ENCODE data around the gene ZRANB3. TPM values are rescaled to one million over a fixed set of nuclear protein-coding genes. Genes with fewer than 3 reads are reported as not detected.

Gene ZRANB3
- total RNA-seq, 3 donors from 2014 or later: 3.2 to 6.1 (median 5.6) TPM

GRCh38 chr2:135230150-135230549 is 300.9 kb downstream of the ZRANB3 start:
- intact Hi-C loops (cut with DNase I; ENCODE audit: low total_unique reads): no loop called here
- Histone ChIP-seq H3K36me3 (no peaks in the 10 kb centered on the region), H3K27me3 (no peaks in the 10 kb centered on the region), H3K9me3 (peaks cover 0 to 9% of the 10 kb centered on the region in 2 donors), H3K4me3 (no peak overlapping the region), H3K27ac (no peak overlapping the region), H3K4me1 (no peaks in the 10 kb centered on the region)
- no peak for TF ChIP-seq CTCF (IDR thresholded peaks at IDR 0.05)
- TF ChIP-seq POLR2AphosphoS5 (IDR thresholded peaks at IDR 0.05): no peak
- TF ChIP-seq POLR2A (IDR thresholded peaks at IDR 0.05): no peak
- DNase-seq (ENCODE audit: low spot score in 2 of 2): no peak

DNA sequence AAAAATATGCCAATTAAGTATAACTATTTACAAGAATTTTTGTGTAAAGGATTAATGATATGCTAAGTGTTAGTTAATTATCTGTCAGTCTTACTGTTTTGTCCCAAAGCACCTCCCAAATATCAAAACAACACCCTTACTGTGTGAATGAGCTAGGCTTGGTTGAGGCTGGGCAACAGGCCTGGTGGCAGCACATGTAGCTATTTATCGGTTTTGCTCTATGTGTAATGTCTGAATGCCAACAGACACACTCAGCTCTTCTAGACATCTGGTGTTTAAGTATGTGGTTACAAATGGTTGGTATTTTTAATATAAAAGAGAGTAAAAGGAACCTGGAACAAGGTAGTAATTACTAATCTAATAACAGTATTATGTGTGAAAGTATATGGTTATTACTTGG is 303.6 kb downstream of the ZRANB3 start:
- DNase-seq (ENCODE audit: low spot score in 2 of 2): no peak
- intact Hi-C loops (cut with DNase I; ENCODE audit: low total_unique reads): no loop called here
- peaks cover 0 to 9% of the 10 kb centered on the region in 2 donors for H3K9me3 ChIP-seq
- TF ChIP-seq POLR2A (IDR thresholded peaks at IDR 0.05) (no peak), CTCF (IDR thresholded peaks at IDR 0.05) (no peak), POLR2AphosphoS5 (IDR thresholded peaks at IDR 0.05) (no peak)
- H3K27me3 ChIP-seq: no peaks in the 10 kb centered on the region
- no peak overlapping the region for H3K4me3 ChIP-seq
- H3K36me3 ChIP-seq: no peaks in the 10 kb centered on the region
- H3K4me1 ChIP-seq: no peaks in the 10 kb centered on the region
- H3K27ac ChIP-seq: no peak overlapping the region

DNA sequence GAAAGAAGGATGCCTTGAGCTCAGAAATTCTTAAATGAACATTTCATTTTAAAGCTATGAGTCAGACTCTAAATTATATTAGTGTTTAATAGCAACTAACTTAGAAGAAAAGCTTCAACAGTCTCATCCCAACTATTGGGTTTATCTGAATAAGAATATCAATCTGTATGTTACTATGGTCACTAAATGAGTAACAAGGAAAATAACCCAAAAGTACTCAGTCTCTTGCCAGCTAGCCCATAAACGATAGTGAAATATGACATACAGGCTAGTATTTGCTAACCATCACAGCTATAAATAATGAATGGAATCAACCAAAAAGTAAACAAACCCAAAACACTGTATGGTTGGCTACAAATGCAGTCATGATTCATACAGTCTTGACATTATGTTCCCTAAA is 304.1 kb downstream of the ZRANB3 start:
- no peaks in the 10 kb centered on the region for H3K4me1 ChIP-seq
- H3K9me3 ChIP-seq: peaks cover 0 to 5% of the 10 kb centered on the region in 2 donors
- no peak for TF ChIP-seq POLR2AphosphoS5 (IDR thresholded peaks at IDR 0.05)
- no peak for TF ChIP-seq POLR2A (IDR thresholded peaks at IDR 0.05)
- TF ChIP-seq CTCF (IDR thresholded peaks at IDR 0.05): no peak
- H3K27ac ChIP-seq: no peak overlapping the region
- H3K27me3 ChIP-seq: no peaks in the 10 kb centered on the region
- DNase-seq (ENCODE audit: low spot score in 2 of 2): no peak
- no peaks in the 10 kb centered on the region for H3K36me3 ChIP-seq
- intact Hi-C loops (cut with DNase I; ENCODE audit: low total_unique reads): no loop called here
- no peak overlapping the region for H3K4me3 ChIP-seq

DNA sequence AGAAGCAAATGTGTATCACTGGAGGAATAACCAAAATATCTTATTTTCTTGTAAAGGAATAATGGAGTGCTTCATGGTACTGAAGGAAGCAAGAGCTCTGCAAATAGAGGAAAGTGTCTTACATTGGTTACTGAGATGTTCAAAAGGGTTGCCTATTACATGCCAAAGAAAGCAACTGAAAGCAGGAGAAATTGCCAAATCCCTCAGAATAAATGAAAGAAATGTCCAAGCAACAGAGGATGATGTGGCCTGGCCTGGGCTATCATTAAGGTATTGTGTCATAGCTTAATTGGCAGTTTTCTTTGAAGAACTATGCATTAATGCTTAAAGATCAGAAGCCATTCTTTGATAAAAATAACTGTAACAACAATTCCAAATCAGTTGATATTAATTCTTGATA is 305.2 kb downstream of the ZRANB3 start:
- Histone ChIP-seq H3K4me1 (no peaks in the 10 kb centered on the region), H3K4me3 (no peak overlapping the region), H3K9me3 (no peaks in the 10 kb centered on the region), H3K27ac (no peak overlapping the region), H3K27me3 (no peaks in the 10 kb centered on the region), H3K36me3 (no peaks in the 10 kb centered on the region)
- TF ChIP-seq POLR2A (IDR thresholded peaks at IDR 0.05) (no peak), CTCF (IDR thresholded peaks at IDR 0.05) (no peak), POLR2AphosphoS5 (IDR thresholded peaks at IDR 0.05) (no peak)
- DNase-seq (ENCODE audit: low spot score in 2 of 2): no peak
- intact Hi-C loops (cut with DNase I; ENCODE audit: low total_unique reads): no loop called here

DNA sequence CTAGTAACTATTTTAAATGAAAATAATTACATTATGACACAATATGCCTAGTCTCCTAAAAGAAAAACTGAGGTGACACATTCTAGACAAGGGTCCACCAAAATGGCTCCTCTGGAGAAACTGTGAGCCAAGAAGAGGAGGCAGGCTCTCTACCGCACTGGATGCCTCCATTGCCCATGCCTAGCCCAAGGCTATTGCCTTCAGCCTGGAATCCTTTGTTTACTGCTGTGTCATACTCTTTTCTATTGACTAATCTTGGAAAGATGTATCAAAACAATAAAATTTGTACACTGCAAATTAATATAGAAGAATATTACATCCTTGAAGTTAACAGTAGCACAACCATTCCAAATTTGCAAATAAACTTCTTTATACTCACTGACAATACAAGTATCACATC is 311.8 kb downstream of the ZRANB3 start:
- intact Hi-C loops (cut with DNase I; ENCODE audit: low total_unique reads): no loop called here
- no peak for TF ChIP-seq POLR2A (IDR thresholded peaks at IDR 0.05)
- TF ChIP-seq POLR2AphosphoS5 (IDR thresholded peaks at IDR 0.05): no peak
- no peak for TF ChIP-seq CTCF (IDR thresholded peaks at IDR 0.05)
- no peak for DNase-seq (ENCODE audit: low spot score in 2 of 2)
- Histone ChIP-seq H3K4me3 (no peak overlapping the region), H3K27ac (no peak overlapping the region), H3K27me3 (no peaks in the 10 kb centered on the region), H3K36me3 (no peaks in the 10 kb centered on the region), H3K4me1 (no peaks in the 10 kb centered on the region), H3K9me3 (no peaks in the 10 kb centered on the region)
